Calu3 (cell line): ENCODE measurements around the gene MAMLD1. TPM values are rescaled to one million over a fixed set of nuclear protein-coding genes. Genes with fewer than 3 reads are reported as not detected.

Experiments used
- BruUV-seq: library from RNA; stranded (reverse); fragments of 400-500 nt; replicated peaks from 2 replicates; lab custom pipeline; 2021; lab: Mats Ljungman, UMichigan
- CTCF ChIA-PET: fragments of 300-600 bp; sonication (Branson Sonifier 250); formaldehyde crosslinking; loops from one replicate; lab custom pipeline; 2022; ENCODE audit warnings: antibody characterized with exemption; lab: Charles Lee
- DNase-seq: peaks from one replicate; pipeline ENCODE4 v3.0.0; 2022
- H3K27ac Mint-ChIP-seq: one replicate; pipeline ENCODE4 v1.8.0; 2022; ENCODE audit warnings: mixed read lengths; ENCODE audit not compliant: unreplicated experiment
- H3K27me3 Mint-ChIP-seq: one replicate; pipeline ENCODE4 v1.8.0; 2022; ENCODE audit warnings: mixed read lengths; ENCODE audit not compliant: unreplicated experiment
- H3K36me3 Mint-ChIP-seq: one replicate; pipeline ENCODE4 v1.8.0; 2022; ENCODE audit warnings: mild to moderate bottlenecking, moderate library complexity, mixed read lengths; ENCODE audit not compliant: insufficient read depth, unreplicated experiment
- H3K4me1 Mint-ChIP-seq: one replicate; pipeline ENCODE4 v1.8.0; 2022; ENCODE audit warnings: mild to moderate bottlenecking, low read depth, mixed read lengths; ENCODE audit not compliant: unreplicated experiment
- H3K4me3 Mint-ChIP-seq: one replicate; pipeline ENCODE4 v1.8.0; 2022; ENCODE audit warnings: mild to moderate bottlenecking, low read depth, moderate library complexity, mixed read lengths; ENCODE audit not compliant: unreplicated experiment
- H3K9me3 Mint-ChIP-seq: one replicate; pipeline ENCODE4 v1.8.0; 2022; ENCODE audit warnings: low read depth, mixed read lengths; ENCODE audit not compliant: unreplicated experiment
- CTCF ChIP-seq: fragments of 200-600 bp; IDR thresholded peaks from one replicate; pipeline ENCODE4 v1.8.0; 2022; ENCODE audit warnings: antibody characterized with exemption; ENCODE audit not compliant: unreplicated experiment
- intact Hi-C: fragments of 100-400 bp; cut with micrococcal nuclease; formaldehyde crosslinking; loops from one replicate; pipeline ENCODE4 v1.10.0; 2022; ENCODE audit not compliant: unreplicated experiment
- total RNA-seq: library from RNA; stranded (reverse); gene quantifications from 2 replicates; pipeline ENCODE4 v1.2.3, GENCODE V29; 2022

The MAMLD1 gene
- total RNA-seq, 1 experiment from 2014 or later = 8.8 TPM

- intact Hi-C loops = no loop called here
- Mint-ChIP-seq H3K27me3 (peaks cover 9% of the 10 kb centered on the region), H3K4me1 (no peaks in the 10 kb centered on the region), H3K9me3 (peaks cover 8% of the 10 kb centered on the region), H3K4me3 (no peak overlapping the region), H3K27ac (no peak overlapping the region), H3K36me3 (no peaks in the 10 kb centered on the region)
- BruUV-seq = no TSS peak
- TF ChIP-seq CTCF = no peak
- no peak for DNase-seq
- CTCF ChIA-PET = no interaction called here
These were observed 166.5 kb downstream of the MAMLD1 start for GRCh38 chrX:150529587-150529986.

GRCh38 chrX:150530821-150531220, 167.7 kb downstream of the MAMLD1 start:
- no peak for DNase-seq
- no TSS peak for BruUV-seq
- H3K9me3 Mint-ChIP-seq = peaks cover 8% of the 10 kb centered on the region

GRCh38 chrX:150531467-150531866, 168.3 kb downstream of the MAMLD1 start:
- Mint-ChIP-seq H3K4me1 (no peaks in the 10 kb centered on the region), H3K27me3 (peaks cover 18% of the 10 kb centered on the region), H3K4me3 (no peak overlapping the region), H3K9me3 (peaks cover 8% of the 10 kb centered on the region), H3K27ac (no peak overlapping the region), H3K36me3 (no peaks in the 10 kb centered on the region)
- no peak for DNase-seq
- intact Hi-C loops = no loop called here
- TF ChIP-seq CTCF = no peak
- BruUV-seq = no TSS peak
- CTCF ChIA-PET = no interaction called here

More at GRCh38 chrX:150530821-150531220, 167.7 kb downstream of the MAMLD1 start:
- Mint-ChIP-seq H3K27me3 (peaks cover 12% of the 10 kb centered on the region), H3K27ac (no peak overlapping the region), H3K4me3 (no peak overlapping the region), H3K36me3 (no peaks in the 10 kb centered on the region), H3K4me1 (no peaks in the 10 kb centered on the region)
- CTCF ChIA-PET = interaction anchor here (0.7 kb wide), 1 partner anchor 27 kb away, joined by 3 read pairs; no protein-coding TSS in a partner anchor
- no peak for TF ChIP-seq CTCF
- intact Hi-C loops = no loop called here

GRCh38 chrX:150533863-150534262, 170.7 kb downstream of the MAMLD1 start:
- Mint-ChIP-seq H3K36me3 (no peaks in the 10 kb centered on the region), H3K27me3 (peaks cover 20% of the 10 kb centered on the region), H3K4me1 (no peaks in the 10 kb centered on the region), H3K9me3 (peaks cover 8% of the 10 kb centered on the region), H3K27ac (no peak overlapping the region), H3K4me3 (no peak overlapping the region)
- intact Hi-C loops = no loop called here
- CTCF ChIA-PET = no interaction called here
- no TSS peak for BruUV-seq
- TF ChIP-seq CTCF = no peak
- DNase-seq = no peak
